HepG2 (cell line): ENCODE measurements around the gene GNRHR.

Experiments
- CBFB ChIP-seq: sonication (generic); formaldehyde crosslinking; IDR thresholded peaks from 2 replicates; pipeline ENCODE4 v1.4.0; 2020; ENCODE audit warnings: missing genetic modification reagents
- CTCF ChIP-seq: sonication (generic); formaldehyde crosslinking; IDR thresholded peaks from 2 replicates; pipeline ENCODE4 v1.5.0; 2020; ENCODE audit warnings: mild to moderate bottlenecking, missing genetic modification reagents, moderate library complexity
- DPF2 ChIP-seq: sonication (generic); formaldehyde crosslinking; IDR thresholded peaks from 2 replicates; pipeline ENCODE4 v1.4.0; 2020; ENCODE audit warnings: mild to moderate bottlenecking, low read depth, missing genetic modification reagents, borderline replicate concordance
- EP300 ChIP-seq, 3 experiments: sonication (generic) in 1 of 3; formaldehyde crosslinking in 1 of 3; IDR thresholded peaks; 2 replicates each; pipeline versions ENCODE4 v1.5.1 to v1.6.1; 2011 to 2020; ENCODE audit warnings: low read depth in 2 of 3, low read length in 2 of 3, borderline replicate concordance in 1 of 3, improper control_type of control experiment in 1 of 3, mild to moderate bottlenecking in 1 of 3, missing genetic modification reagents in 1 of 3, moderate library complexity in 1 of 3
- HOXA3 ChIP-seq: sonication (generic); formaldehyde crosslinking; IDR thresholded peaks from 2 replicates; pipeline ENCODE4 v1.5.0; 2020; ENCODE audit warnings: missing genetic modification reagents
- POLR2AphosphoS5 ChIP-seq: IDR thresholded peaks from 2 replicates; pipeline ENCODE4 v1.6.1; 2012; ENCODE audit warnings: low read depth, low read length
- TAF1 ChIP-seq: sonication (generic); formaldehyde crosslinking; IDR thresholded peaks from 2 replicates; pipeline ENCODE4 v1.4.0; 2020; ENCODE audit warnings: missing genetic modification reagents
- ZBTB7A ChIP-seq: sonication (generic); formaldehyde crosslinking; IDR thresholded peaks from 2 replicates; pipeline ENCODE4 v1.8.0; 2022; ENCODE audit warnings: mild to moderate bottlenecking, missing genetic modification reagents
- ZNF282 ChIP-seq: fragments of 450-650 bp; IDR thresholded peaks from 2 replicates; pipeline ENCODE4 v1.6.1; 2018; ENCODE audit not compliant: partially characterized antibody
- ZZZ3 ChIP-seq: sonication (generic); formaldehyde crosslinking; IDR thresholded peaks from 2 replicates; pipeline ENCODE4 v1.4.0; 2020; ENCODE audit warnings: missing genetic modification reagents, mild to moderate bottlenecking, borderline replicate concordance
- TF ChIP-seq, protein P1 (sequence below): sonication (generic); formaldehyde crosslinking; IDR thresholded peaks from 2 replicates; pipeline ENCODE4 v1.4.0; 2020; ENCODE audit warnings: missing genetic modification reagents, borderline replicate concordance

DNA sequence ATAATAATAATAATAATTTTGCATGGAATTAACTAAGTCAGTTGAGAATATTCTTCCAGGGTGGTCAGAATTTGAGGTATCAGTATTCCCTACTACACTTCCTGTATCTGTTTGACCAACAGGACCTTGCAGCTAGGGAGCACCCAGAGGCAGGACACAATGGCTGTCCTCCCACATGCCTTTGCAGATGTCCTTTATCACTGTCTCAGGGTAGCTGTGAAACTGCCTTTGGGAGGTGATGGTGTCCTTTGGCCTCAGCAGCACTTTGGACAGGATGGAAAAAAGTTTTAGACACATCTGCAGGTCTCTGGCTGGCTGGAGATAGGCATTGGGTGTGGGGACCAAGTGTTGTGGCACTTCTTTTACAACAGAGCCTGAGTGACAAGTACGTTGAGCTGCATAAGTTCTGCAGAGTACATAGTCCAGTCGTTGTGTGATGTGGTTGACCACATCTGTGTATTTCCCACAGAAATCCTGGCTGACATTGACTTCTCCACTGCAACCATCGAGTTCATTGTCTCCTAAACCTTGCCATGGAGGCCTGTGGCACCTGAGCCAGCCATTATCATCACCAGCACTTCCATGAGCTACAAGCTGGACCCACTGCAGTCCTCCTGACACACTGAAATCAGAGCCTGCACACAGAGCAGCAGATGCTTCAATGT, 34.1 kb downstream of the GNRHR start:
- TF ChIP-seq HOXA3 (CRISPR knock-in tag) (no peak), ZBTB7A (CRISPR knock-in tag) (no peak), ZNF282 (no peak), EP300 (IDR thresholded peaks at IDR 0.05; ENCODE audit: low read depth in 2 of 2, low read length in 2 of 2) (no peak), EP300 (CRISPR knock-in tag; IDR thresholded peaks at IDR 0.05; ENCODE audit: borderline replicate concordance) (no peak), ZZZ3 (CRISPR knock-in tag) (no peak), POLR2AphosphoS5 (no peak), CTCF (CRISPR knock-in tag) (no peak), DPF2 (CRISPR knock-in tag) (no peak), CBFB (CRISPR knock-in tag) (no peak), TAF1 (CRISPR knock-in tag) (no peak)
- TF ChIP-seq, protein P1, sequence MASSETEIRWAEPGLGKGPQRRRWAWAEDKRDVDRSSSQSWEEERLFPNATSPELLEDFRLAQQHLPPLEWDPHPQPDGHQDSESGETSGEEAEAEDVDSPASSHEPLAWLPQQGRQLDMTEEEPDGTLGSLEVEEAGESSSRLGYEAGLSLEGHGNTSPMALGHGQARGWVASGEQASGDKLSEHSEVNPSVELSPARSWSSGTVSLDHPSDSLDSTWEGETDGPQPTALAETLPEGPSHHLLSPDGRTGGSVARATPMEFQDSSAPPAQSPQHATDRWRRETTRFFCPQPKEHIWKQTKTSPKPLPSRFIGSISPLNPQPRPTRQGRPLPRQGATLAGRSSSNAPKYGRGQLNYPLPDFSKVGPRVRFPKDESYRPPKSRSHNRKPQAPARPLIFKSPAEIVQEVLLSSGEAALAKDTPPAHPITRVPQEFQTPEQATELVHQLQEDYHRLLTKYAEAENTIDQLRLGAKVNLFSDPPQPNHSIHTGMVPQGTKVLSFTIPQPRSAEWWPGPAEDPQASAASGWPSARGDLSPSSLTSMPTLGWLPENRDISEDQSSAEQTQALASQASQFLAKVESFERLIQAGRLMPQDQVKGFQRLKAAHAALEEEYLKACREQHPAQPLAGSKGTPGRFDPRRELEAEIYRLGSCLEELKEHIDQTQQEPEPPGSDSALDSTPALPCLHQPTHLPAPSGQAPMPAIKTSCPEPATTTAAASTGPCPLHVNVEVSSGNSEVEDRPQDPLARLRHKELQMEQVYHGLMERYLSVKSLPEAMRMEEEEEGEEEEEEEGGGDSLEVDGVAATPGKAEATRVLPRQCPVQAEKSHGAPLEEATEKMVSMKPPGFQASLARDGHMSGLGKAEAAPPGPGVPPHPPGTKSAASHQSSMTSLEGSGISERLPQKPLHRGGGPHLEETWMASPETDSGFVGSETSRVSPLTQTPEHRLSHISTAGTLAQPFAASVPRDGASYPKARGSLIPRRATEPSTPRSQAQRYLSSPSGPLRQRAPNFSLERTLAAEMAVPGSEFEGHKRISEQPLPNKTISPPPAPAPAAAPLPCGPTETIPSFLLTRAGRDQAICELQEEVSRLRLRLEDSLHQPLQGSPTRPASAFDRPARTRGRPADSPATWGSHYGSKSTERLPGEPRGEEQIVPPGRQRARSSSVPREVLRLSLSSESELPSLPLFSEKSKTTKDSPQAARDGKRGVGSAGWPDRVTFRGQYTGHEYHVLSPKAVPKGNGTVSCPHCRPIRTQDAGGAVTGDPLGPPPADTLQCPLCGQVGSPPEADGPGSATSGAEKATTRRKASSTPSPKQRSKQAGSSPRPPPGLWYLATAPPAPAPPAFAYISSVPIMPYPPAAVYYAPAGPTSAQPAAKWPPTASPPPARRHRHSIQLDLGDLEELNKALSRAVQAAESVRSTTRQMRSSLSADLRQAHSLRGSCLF (CRISPR knock-in tag) = no peak
